D341Med (cell line): ENCODE results near the gene GTF2A1.

ENCODE experiments used
- DNase-seq: peaks from one replicate; pipeline ENCODE4 v3.0.0; 2012; ENCODE audit warnings: low spot score

GTF2A1 gene

DNA sequence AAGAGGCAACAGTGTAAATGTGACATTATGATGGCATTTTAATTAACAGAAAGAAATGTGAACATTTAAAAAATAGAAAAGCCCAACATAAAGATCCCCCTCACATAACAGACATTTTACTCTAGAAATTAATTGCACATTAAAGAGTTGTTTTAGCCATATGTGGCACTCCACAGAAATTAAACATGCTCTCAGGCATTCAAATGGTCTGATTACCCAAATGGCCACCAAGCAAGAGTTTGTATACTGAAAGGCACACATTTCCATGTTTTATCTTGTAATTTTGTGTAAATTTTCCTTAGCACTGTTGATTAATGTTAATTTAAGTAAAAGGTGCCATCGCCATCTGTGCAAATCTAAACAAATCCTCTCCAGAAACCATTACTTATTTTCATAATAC, 43.5 kb downstream of the GTF2A1 start:
- DNase-seq = no peak

- DNase-seq = no peak
Measured at GRCh38 chr14:81176241-81176640, 44.5 kb downstream of the GTF2A1 start.

- DNase-seq = no peak
Measured at GRCh38 chr14:81172881-81173280, 47.9 kb downstream of the GTF2A1 start.

DNA sequence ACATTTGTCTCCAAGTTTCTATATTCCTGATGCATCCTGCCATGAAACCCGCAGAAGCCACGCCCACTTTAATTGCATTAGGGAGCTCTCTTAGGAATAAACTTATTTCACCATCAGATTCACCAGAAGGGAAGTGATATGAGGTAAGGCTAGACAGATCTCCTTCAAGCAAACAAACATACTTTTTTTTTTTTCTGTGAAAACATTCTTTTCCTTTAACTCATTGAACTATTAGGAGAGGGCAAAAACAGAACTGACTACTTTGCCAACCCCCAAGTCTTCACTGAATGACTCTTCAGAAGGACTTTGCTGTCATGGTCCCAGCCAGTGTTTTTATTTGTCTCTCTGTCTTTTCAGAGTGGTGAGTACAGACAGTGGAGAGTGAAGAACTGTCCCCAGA, 48.4 kb downstream of the GTF2A1 start:
- no peak for DNase-seq

GRCh38 chr14:81170829-81171195, 49.9 kb downstream of the GTF2A1 start:
- DNase-seq = no peak

GRCh38 chr14:81170104-81170828, 50.5 kb downstream of the GTF2A1 start:
- DNase-seq = peak; percentile 92

DNA sequence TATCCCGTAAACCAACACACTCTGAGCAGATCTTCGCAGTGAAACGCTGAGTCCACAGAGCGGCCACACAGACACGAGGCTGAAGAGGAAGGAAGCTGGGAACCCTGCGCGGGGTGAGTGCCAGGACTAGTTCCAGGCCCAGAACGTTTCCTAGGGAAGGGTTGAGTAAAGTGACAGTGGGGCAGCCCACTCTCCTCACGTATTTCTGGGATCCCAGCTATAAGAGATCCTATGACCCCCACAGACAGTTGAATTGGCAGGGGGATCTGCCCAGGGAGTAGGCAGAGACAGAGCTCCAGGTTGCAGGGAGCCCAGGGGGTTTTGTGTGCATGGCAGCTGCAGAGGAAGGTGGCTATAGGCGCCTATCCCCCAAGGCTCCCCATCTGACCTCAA, 51.1 kb downstream of the GTF2A1 start:
- DNase-seq = peak; percentile 52

- no peak for DNase-seq
Measured at GRCh38 chr14:81169267-81169666, 51.5 kb downstream of the GTF2A1 start.

- no peak for DNase-seq
Measured at GRCh38 chr14:81166121-81166520, 54.6 kb downstream of the GTF2A1 start.

- DNase-seq = no peak
Measured at GRCh38 chr14:81165188-81165587, 55.6 kb downstream of the GTF2A1 start.

DNA sequence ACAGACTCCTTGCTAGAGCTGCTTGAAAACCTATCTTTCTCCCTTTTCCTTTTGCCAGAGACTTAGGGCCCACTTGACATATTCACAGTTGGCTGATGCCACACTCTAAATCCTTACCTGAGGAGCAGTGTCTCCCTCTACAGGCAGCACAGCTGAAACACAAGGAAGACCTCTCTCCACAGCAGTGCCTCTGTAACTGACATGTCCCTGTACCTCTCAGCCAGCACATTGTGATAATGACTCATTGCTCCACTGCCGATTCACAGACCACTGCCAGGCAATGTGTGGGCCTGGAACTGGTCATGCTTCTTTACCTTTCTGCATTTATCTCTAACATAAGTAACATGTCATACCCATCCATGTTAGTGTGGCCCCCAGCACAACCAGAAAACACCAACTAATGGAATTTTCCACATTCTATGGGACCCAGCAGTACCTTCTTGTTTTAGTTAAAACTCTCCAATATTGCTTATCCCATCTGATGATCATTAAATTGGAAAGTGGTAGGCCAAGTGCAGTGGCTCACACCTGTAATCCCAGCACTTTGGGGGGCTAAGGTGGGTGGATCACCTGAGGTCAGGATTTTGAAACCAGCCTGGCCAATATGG, 56.5 kb downstream of the GTF2A1 start:
- DNase-seq = peak; percentile 67

DNA sequence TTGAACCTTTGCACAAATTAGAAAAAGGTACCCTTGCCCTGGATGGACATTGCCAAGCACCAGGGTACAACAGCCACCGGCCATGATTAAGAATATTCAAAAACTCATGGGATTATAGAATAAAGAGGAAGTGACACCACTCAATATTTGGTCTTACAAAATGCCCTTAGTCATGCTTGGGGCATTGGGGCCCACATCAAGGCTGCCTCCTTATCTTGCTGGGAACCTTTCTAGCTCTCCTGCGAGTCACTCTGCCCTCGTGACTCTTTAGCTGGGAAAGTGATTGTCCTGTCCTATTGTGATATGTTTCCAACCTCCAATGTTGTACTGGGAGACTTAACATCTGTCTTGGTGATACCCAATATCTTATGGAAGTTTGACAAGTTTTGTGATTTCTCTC, 57.8 kb downstream of the GTF2A1 start:
- DNase-seq = no peak

- no peak for DNase-seq
Measured at GRCh38 chr14:81161749-81162148, 59.0 kb downstream of the GTF2A1 start.

GRCh38 chr14:81161088-81161487, 59.7 kb downstream of the GTF2A1 start:
- DNase-seq = no peak

DNA sequence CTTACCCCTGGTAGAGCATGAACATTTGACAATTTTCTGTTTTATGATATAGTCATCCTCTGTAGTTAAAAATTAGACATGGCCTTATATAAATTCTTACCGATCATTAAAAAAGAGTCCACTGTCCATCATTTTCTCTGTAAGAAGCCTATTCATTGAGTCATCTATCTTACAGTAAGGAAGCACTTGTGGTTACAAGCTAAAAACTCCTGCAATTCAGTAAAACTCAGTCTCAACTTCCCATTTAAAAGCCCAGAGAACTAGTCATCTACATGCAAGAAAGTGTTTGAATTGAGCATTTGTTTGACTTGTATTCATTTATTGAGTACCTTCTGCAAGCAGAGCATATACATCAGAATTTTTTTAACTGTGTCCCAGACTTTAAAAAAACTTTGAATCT, 63.3 kb downstream of the GTF2A1 start:
- no peak for DNase-seq

GRCh38 chr14:81153187-81153586, 67.6 kb downstream of the GTF2A1 start:
- DNase-seq = no peak

DNA sequence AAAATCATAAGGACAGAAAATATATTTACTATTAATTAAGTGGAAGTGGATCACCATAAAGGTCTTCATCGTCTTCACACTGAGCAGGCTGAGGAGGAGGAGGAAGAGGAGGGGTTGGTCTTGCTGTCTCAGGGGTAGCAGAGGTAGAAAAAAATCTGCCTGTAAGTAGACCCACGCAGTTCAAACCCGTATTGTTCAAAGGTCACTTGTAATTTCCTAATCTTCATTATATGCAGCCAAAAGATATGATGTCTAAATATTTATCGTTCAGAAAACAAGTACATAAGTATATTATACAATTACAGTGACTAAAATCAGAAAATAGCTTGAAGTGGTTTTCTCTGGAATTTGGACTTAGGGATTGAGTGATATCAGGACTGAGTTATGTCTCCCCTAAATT, 72.1 kb downstream of the GTF2A1 start:
- DNase-seq = no peak

GRCh38 chr14:81147140-81147897, 73.4 kb downstream of the GTF2A1 start:
- no peak for DNase-seq

DNA sequence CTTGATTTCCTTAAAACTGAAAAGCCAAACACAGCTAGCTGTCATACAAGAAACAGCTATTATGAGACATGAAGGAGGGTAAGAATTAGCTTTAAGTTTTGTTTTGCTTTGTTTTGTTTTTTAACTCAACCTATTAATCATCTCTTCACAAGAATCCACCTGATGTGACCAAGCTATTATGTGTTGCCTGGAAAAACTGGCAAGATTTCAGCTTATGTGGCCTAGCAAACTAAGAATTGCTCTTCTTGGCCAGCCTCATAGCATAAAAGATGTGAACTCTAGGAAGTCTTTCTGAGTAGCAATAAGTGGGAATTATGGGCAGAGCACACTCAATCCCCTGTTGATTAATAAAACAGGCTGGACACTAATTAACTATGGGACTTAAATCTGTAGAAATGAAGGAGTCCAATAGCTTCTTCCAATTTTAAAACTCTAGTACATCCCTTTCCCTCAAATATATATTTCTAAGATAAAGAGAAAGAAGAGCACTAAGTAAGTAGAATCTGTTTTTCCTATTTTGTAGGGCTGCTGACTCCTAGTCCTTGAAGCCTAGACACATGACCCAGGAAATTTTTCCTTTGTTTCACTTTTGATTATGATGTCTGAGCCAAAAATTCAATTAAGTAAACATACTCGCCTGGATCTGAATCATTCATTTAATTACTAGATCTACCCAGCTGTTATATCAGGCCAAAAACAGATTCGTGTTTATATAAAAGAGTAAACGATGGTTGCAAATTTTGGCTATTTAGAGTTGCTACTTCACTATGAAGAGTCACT, 75.7 kb downstream of the GTF2A1 start:
- DNase-seq = no peak

- DNase-seq = no peak
Measured at GRCh38 chr14:81143793-81144192, 77.0 kb downstream of the GTF2A1 start.

- DNase-seq = no peak
Measured at GRCh38 chr14:81141426-81141825, 79.3 kb downstream of the GTF2A1 start.

DNA sequence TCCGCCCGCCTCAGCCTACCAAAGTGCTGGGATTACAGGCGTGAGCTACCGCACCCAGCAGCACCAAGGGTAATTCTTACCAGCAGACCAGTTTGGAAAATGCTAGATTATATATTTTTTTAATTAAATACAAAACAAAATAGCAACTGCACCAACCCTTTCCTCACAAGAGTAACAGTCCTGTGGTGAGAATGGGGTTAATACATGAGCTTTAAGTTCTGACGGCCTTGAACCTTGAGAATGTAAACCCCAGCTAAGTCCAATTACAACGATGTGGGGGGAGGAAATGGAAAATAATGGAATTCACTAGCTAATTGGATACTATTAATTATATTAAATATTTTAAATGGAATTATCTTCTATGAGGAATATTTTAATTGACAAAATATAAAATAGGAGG, 82.3 kb downstream of the GTF2A1 start:
- no peak for DNase-seq

DNA sequence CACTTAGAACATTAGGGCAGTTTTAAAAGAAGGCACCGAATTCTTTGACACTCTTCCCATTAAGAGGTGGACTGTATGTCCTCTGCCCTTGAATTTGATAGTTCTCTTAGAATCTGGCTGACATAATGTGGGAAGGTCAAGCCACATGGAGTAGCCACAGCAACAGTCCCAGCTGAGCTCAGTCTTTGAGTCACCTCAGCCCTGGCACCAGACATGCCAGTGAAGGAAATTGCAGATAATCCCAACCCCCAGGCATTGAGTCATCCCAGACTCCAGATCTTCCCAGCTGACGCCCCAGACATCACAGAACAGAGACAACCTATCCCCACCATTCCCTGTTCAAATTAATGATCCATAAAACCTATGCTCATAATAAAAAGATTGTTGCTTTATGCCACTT, 83.4 kb downstream of the GTF2A1 start:
- no peak for DNase-seq
